Muscle layer of colon (tissue), 2 donors: Measurements from ENCODE around the gene TRPM2.

Experiments
- H3K27ac ChIP-seq: one replicate; pipeline ENCODE4 v1.7.0; 2013; ENCODE audit warnings: low read depth, mild to moderate bottlenecking, low read length, moderate library complexity
- H3K27me3 ChIP-seq, 2 donors: one replicate each; pipeline ENCODE4 v1.7.0; 2013; ENCODE audit warnings: low read length in 2 of 2, mild to moderate bottlenecking in 2 of 2; ENCODE audit not compliant: insufficient read depth in 2 of 2, control insufficient read depth in 1 of 2
- H3K36me3 ChIP-seq: one replicate; pipeline ENCODE4 v1.7.0; 2013; ENCODE audit warnings: mild to moderate bottlenecking, low read length; ENCODE audit not compliant: insufficient read depth
- H3K4me1 ChIP-seq: one replicate; pipeline ENCODE4 v1.7.0; 2013; ENCODE audit warnings: mild to moderate bottlenecking, low read length; ENCODE audit not compliant: insufficient read depth
- H3K4me3 ChIP-seq, 2 donors: one replicate each; pipeline ENCODE4 v1.7.0; 2013; ENCODE audit warnings: low read length in 2 of 2, low read depth in 1 of 2, mild to moderate bottlenecking in 1 of 2, moderate library complexity in 1 of 2
- H3K9ac ChIP-seq: one replicate; pipeline ENCODE4 v1.7.0; 2013; ENCODE audit warnings: low read length
- H3K9me3 ChIP-seq: one replicate; pipeline ENCODE4 v1.7.0; 2013; ENCODE audit warnings: mild to moderate bottlenecking, low read length
- donor health status: abdominal sarcoma.
- donor health status: Adenocarcinoma of cecum.

Gene TRPM2

GRCh38 chr21:44485796-44486195, 132.4 kb downstream of the TRPM2 start:
- Histone ChIP-seq H3K9ac (no peak overlapping the region), H3K9me3 (no peaks in the 10 kb centered on the region), H3K27ac (no peak overlapping the region), H3K4me1 (no peaks in the 10 kb centered on the region), H3K36me3 (no peaks in the 10 kb centered on the region), H3K27me3 (no peaks in the 10 kb centered on the region), H3K4me3 (peak overlapping the region in 1 of 2 donors; percentile 35)

DNA sequence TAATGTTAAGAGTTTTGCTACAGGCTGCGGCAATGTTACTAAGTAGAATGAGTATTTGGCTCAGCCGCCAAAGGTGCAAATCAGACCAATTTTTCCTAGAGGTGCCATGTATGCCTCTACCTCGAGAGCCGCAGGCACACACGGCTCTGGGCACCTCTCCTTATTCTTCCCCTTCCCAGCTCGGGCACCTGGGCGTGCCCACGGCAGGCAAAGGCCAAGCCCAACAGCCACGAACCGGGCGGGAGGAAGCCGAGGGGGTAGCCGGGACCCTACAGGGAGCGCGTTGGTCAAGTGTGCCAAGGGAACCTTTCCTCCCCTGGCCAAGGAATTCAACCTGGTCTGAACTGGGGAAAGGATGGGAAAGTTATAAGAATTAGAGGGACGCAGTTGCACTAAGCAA, 132.9 kb downstream of the TRPM2 start:
- Histone ChIP-seq H3K4me3 (peak overlapping the region in 1 of 2 donors; percentile 35), H3K27me3 (no peaks in the 10 kb centered on the region), H3K36me3 (no peaks in the 10 kb centered on the region)

GRCh38 chr21:44487831-44488230, 134.4 kb downstream of the TRPM2 start:
- Histone ChIP-seq H3K4me1 (no peaks in the 10 kb centered on the region), H3K9me3 (no peaks in the 10 kb centered on the region), H3K4me3 (no peak overlapping the region), H3K27me3 (no peaks in the 10 kb centered on the region), H3K36me3 (no peaks in the 10 kb centered on the region), H3K9ac (no peak overlapping the region), H3K27ac (no peak overlapping the region)

More for the DNA sequence above, 132.9 kb downstream of the TRPM2 start:
- Histone ChIP-seq H3K4me1 (no peaks in the 10 kb centered on the region), H3K9me3 (no peaks in the 10 kb centered on the region), H3K9ac (no peak overlapping the region), H3K27ac (no peak overlapping the region)

- Histone ChIP-seq H3K27me3 (no peaks in the 10 kb centered on the region), H3K9me3 (no peaks in the 10 kb centered on the region), H3K4me3 (no peak overlapping the region), H3K4me1 (no peaks in the 10 kb centered on the region), H3K36me3 (no peaks in the 10 kb centered on the region), H3K27ac (no peak overlapping the region), H3K9ac (no peak overlapping the region)
Observed at GRCh38 chr21:44489962-44490361, 136.5 kb downstream of the TRPM2 start.

- Histone ChIP-seq H3K36me3 (no peaks in the 10 kb centered on the region), H3K9me3 (no peaks in the 10 kb centered on the region), H3K9ac (no peak overlapping the region), H3K27ac (no peak overlapping the region), H3K4me3 (no peak overlapping the region), H3K27me3 (no peaks in the 10 kb centered on the region), H3K4me1 (no peaks in the 10 kb centered on the region)
Observed at GRCh38 chr21:44490405-44490804, 137.0 kb downstream of the TRPM2 start.

DNA sequence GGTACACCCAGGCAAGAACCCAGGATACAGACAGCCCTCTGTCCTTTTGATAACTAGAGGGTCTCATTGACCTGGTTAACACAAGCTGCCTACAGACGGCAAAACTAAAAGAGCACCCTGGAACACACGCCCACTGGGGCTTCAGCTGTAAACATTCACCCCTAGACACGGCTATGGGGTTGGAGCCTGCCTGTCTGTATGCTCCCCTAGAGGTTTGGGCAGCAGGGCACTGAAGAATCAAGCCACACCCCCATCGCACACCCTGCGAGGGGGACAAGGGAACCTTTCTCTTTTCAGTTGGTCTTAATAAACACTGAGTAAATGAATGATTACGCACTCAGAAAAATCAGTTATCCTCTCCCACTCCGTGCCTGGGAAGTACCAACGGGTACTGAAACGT, 137.4 kb downstream of the TRPM2 start:
- no peak overlapping the region for H3K4me3 ChIP-seq
- no peaks in the 10 kb centered on the region for H3K36me3 ChIP-seq
- H3K27me3 ChIP-seq: no peaks in the 10 kb centered on the region
- no peaks in the 10 kb centered on the region for H3K9me3 ChIP-seq
- no peaks in the 10 kb centered on the region for H3K4me1 ChIP-seq
- no peak overlapping the region for H3K27ac ChIP-seq
- no peak overlapping the region for H3K9ac ChIP-seq
